NCI-H1417 treated with DMSO at 0.1 percent for 48 hours (cell line): Measurements from ENCODE around the gene DMD.

ENCODE experiments used
- DNase-seq: peaks from one replicate; lab custom pipeline; 2025; lab: John Stamatoyannopoulos, UW

Gene DMD

DNA sequence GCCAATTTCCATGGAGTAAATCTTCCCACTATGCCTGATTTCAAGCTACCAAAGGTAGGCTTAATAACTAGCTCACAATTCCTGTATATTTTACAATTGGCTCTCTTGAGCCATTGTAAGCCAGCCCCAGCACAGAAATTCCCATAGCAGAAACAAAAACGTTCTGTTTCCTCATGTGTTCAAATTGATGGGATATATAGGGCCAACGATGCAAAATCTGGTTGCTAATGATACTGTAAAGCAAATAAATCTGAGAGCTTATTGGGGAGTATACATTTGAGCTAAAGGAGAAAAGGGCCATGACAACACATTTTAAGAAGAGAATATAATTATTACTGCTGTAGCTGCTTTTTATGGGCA lies 1872.4 kb downstream of the DMD start:
- no peak for DNase-seq

DNA sequence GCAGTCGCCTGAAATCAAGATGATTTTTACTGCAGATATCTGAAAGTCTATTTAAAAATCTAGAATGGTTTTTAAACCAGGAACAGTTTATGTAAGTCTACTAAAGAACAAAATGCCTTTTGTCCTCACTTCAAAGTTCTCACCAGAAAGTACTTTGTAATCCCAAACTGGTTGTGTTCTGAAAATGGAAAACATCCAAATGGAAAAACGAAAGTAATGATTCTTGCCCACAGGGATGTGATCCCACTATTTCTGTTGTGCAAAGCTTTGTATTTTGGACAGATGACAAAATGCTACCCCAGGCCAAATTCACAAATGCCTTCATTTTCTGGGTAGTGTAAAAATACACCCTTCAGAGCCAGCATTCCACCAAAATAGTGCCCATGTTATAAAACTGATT lies 1874.0 kb downstream of the DMD start:
- no peak for DNase-seq

DNA sequence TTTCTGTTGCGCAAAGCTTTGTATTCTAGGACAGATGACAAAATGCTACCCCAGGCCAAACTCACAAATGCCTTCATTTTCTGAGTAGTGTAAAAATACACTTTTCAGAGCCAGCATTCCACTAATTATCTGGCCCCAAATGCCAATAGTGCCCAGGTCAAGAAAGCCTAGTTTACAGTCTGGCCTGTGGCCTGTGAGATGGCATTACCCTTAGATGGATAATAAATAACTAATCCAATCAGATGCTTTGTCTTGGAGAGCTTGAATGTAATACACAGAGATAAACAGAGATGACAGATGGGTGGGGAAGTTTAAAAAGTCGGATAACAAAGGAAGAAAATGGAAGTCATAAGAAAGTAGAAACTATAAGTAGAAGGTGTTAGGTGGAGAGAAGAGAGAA lies 1874.9 kb downstream of the DMD start:
- DNase-seq = no peak

DNA sequence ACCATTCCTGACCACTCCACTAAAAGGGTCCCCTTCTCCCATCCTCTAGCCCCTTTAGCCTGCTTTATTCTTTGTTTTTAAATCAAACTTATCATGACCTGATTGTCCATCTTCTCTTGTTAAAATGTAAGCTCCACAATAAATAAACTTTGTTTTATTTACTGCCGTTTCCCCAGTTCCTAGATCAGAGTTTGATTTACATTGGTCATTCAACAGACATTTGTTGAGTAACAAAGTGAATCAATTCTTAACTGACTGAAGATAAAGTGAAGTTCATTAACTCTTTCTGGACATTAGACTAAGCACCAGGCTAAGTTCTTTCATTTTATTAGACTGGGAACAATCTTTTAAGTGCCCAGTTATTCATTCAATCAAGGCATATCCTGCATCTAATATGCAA lies 1876.4 kb downstream of the DMD start:
- no peak for DNase-seq

DNA sequence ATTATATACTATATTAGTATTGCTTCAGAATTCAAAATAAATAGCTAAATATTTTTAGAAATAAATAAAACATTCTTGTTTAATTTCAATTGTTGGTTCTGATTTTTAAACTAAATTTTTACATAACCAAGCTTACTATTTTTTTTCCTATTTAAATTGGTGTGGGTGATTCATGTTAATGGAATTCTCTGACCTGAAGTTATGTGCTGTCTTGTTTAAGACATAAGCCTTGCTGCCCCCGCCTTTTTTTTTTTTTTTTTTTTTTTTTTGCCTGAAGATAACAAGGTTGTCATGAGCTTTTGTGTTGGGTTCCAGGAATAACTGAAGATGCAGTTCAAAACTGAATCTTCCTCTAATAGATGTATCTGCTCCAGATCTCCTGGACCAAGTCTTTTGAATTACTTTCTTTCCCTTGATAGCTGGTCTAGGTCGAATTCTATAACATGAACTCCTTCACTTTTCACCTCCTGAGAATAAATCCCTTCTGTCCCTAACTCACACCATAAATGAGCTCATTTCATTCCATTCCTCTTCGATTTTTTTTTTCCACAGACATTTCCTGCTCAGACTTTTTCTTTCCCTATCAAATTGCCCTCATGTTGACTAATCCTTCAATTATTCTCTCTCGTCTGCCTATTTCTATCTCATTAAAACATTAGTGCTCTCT lies 1878.1 kb downstream of the DMD start:
- no peak for DNase-seq

DNA sequence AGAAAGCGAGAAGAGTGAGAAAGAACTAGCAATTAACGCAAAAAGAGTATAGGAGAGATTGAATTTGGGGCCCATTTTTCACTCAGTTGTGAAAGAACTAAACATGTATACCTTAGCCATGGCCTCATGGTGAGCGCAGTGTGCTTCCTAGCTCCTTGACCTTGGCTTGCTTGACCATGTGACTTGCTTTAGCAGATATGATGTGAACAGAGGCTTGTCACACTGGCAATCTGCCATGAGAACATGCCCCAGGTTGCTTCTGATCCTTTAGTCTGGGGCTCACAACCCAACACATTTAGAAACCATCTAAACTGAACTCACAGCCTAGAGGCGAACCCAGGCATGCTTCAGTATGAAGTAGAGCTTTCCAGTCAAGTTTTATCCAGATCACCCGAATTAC lies 1879.4 kb downstream of the DMD start:
- no peak for DNase-seq

DNA sequence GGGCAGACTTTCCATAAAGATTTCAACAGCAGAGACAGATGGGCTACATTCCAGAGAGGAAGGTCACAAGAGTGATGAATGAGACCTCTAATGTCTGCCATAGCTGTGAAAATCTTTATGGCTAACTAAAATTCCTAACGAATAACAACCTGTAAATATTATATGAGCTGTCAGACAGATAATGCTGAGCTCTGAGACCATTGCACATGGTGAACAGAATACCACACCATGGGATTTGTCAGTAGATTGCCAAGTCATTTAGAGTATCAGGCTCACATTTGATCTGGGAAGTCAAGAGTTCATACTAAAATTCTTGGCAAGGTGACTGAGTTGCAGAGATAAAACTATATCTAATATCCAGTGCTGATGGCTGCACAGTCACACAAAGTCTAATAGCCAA lies 1880.3 kb downstream of the DMD start:
- DNase-seq = no peak

DNA sequence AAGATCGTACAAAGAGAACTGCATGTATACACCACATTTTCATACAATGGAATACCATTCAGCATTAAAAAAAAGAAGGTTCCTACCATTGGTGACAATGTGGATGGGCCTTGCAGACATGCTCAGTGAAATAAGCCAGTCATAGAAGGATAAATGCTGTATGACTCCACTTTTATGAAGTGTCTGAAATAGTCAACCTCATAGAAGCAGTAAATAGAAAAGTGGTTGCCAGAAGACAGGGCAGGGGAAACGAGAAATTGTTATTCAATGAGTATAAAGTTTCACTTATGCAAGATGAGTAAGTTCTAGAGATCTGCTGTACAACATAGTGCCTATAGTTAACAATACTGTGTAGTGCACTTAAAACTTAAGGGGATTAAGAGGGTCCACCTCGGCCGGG lies 1882.1 kb downstream of the DMD start:
- DNase-seq = no peak

DNA sequence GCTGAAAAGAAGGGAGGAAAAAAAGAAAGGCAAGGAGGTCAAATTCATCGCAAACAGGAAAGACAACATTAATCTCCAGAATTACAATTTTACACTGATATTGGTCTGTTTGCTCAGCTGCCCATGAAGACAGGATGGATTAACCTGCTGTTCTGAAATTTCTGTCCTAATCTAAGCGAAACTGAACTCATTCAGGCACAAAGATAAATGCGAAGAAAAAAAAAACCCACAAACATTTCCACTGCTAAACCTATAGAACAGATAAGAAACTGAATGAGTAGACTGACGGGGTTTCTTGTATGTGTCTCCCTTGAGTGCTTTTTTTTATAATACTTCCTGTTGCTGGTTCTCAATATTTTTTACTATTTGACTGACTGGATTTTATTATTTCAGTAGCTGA lies 1887.7 kb downstream of the DMD start:
- no peak for DNase-seq

DNA sequence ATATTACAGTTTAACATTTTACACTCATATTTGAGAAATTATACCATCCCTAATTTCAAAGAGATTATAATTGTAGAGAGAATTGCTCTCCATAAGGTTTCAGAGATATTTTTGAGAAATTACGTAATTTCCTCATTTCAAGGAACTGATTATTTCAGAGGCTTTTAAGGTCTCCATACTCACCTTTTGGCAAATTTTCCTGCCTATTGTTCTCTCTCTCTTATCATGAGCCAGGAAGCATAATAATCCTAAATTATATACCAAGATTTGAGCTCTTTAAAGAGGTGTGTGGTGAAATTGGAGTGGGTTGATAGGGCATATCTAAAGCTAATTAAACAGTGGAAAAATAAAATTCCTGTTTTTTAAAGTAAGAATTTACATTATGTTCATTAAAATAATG lies 1890.6 kb downstream of the DMD start:
- no peak for DNase-seq

DNA sequence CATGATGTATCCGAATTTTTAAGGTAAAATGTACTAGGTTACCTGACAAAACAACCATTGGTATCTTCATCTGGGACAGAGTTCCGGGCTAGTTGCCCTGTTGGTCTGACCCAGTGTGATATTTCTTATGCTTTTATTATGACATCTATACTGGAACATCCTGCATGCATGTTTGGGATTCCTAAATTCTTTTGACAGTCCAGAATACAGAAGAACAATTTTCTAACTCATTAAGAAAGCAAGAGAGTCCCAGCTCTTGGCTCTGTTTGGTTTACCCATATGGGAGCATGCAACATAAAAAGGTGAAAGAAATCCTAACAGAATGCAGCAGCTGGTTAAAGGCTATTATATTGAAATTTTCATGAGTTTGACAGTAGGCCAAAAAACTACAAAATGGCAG lies 1891.8 kb downstream of the DMD start:
- DNase-seq = no peak

DNA sequence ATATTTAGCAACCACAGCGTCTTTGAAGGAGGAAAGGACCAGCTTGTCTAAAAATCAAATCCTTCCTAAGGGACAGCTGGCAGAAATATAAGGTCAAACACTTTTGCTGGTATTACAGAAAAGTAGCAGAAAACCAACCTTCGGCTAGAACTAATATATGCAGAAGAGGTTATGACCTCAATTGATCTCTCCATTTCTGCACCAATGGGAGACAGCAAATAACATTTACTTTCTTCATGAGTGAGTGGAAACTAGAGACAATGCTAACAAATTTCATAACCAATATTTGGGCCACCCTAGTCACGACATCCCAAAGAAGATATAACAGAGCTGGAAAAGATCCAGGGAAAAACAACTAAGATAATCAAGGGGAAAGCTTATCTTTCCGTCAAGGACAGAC lies 1892.5 kb downstream of the DMD start:
- DNase-seq = no peak

DNA sequence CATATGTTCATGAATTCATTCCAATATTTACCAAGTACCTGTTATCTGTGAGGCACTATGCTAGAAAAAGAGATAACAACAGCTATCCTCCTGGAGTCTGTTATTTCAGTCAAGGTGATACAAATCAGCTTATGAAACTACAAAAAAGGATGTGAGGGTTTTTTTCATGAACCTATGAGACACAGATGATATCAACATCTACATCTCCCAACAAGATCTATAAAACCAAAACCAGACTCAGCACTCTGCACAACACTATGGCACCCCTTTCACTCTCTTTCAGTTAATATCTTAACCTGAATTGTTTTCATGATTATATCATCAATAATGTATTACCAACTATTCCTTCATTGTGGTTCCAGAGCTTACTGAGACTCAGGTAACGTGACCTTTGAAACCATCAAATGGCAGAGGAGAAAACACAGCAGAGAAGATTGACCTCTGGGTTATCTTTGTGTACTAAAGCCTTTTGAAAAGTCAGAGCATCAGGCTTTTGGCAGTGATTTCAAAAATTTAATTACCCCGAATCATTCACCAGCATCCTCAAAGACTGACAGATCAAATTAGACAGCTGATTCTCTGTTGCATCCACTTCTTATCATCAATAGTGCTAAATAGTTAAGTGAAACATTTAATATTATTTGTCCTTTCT lies 1894.9 kb downstream of the DMD start:
- DNase-seq = no peak

DNA sequence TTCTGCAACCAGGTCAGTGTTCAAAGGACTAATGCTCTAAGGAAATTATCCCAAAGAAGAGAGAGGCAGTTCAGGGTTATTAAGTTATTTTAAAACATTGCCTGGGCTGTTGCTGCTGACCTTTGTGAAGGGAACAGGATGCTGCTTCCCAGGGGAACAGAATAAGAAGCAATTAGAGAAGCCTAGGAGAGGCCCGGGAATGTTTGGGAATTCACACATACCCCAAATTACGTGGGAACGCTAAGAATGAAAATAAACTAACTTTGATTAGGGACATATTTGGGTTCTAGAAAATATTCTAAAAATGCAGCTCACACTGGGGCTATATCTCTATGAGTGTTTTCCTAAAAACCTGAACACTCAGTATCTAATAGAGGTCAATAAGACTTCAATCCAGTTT lies 1896.4 kb downstream of the DMD start:
- no peak for DNase-seq

DNA sequence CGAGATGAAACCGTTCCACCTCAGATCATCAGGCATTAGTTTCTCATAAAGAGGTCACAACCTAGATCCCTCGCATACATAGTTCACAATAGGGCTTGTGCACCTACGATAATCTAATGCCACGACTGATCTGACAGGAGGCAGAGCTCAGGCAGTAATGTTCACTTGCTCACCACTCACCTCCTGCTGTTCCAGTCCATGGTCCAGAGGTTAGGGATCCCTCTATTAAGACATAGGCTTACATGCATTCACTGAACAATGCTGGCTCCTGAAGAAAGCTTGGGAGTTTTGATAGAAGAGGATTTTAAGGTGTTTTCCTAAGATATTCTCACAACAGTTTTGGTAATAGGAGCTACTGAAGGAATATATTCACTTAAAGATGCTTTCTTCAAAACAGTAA lies 1903.4 kb downstream of the DMD start:
- DNase-seq = no peak

DNA sequence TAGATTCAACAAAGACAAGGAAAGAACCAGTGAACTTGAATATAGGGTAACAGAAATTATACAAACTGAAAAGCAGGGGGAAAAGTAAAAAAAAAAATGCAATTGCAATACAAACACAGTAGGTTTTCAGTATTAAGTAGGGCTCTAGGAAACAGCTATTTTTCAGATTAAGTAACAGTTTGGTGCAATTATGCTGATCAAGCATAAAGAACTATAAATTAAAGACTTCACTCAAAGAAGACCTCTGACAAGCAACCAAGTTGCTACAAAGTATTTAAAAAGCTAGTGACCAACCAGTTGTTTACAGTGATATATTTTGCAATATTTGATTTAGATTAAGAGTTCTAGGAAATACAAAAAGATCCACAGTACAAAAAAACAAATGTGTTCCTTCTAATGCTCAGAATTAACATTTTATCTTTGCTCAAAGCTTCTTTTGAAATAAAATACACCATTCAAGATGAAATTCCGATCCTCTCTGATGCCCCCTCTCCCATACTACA lies 1908.7 kb downstream of the DMD start:
- DNase-seq = no peak

DNA sequence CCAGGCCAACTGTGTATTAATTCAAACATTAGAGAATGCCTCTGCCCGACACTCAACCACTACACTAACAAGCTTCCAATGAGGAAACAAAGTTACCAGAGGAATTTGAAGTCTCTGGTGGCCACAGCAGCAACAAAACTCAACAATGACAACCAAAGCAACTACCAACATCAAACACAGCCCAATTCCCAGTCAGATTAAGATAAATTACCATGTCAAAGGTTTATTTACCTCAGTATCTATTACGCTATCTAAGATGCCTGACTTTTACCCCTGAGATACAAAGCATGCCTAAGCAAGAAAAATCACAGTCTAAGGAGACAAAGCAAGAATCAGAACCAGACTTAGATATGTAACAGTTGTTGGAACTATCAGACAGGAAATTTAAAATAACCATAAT lies 1909.4 kb downstream of the DMD start:
- DNase-seq = no peak

DNA sequence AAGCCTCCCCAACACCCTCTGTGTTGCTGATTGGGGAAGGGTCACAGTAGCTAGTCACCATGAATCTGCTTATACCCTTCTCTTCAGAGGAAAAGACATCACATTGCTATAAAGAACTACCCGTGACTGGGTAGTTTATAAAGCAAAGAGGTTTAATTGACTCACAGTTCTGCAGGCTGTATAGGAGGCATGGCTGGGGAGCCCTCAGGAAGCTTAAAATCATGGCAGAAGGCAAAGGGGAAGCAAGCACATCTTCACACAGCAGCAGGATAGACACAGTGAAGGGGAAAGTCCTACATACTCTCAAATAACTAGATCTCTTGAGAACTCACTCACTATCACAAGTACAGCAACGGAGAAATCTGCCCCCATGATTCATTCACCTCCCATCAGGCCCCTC lies 1910.1 kb downstream of the DMD start:
- no peak for DNase-seq

DNA sequence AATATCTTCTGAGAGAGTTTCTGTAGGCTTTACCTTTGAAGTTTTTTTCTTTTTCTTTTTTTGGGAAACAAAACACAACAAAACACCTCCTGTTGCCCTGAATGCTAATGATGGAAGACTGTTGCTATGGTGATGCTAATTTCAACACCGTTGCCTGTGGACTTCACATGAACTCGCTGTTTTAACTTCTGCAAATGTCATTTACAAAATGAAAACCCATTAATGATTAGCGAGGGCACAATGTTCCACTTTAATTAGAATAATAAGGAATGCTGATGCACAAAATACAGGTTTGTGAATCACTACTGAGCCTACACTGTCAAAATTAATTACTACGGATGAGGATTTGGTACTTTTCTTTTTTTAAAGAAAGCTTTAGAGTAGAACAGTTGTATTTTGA lies 1912.4 kb downstream of the DMD start:
- DNase-seq = no peak

DNA sequence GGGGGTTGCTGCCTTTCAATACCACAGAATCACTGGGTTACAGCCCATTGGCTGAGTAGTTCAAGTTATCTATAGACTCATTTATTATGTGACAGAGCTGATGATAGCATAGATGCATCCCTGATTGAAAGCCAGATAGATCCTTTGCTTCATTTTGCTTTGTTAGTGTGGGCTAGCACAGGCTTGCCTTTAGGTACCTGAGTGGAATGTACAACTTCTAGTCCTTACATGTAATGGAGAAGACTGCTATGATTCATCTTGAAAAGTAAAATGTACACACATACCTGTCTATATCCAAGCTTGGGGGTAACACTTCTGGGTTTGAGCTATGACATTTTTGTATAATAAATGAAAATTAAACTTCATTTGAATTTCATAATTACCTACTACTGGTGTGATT lies 1913.5 kb downstream of the DMD start:
- no peak for DNase-seq

DNA sequence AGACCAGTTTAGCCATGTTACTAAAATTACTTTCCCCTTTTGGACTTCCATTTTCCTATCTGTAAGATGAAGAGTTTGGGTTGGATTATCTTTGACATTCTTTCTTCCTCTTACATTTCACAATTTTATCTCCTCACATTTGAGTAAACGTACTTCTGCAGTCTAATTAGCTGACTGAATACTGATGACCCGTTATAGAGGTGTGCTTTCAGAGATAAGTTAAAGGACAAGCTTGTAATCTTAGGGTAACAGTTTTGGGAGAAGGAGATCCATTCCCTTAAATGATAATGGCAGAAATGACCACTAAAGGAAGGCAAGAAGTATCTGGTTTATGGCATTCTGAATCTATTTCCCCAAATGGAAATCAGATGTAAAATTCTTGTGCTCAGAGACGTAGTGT lies 1916.9 kb downstream of the DMD start:
- no peak for DNase-seq

DNA sequence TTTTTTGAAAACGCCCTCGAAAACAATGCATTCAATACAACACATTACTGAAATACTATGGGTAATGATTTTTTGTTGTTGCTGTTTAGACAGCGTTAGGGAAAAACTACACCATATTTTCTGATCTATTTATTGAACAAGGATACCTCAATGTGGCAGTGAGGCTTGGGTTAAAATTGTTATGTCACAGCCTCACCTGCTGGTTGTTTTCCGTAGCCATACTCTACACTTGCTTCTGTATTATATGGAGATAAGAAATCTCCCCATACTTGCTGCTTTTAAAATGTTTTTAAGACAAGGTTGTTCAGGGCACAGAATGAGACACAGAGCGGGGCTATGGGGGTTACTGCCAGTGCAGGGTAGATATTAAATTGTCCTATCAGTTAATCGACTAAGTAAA lies 1917.9 kb downstream of the DMD start:
- DNase-seq = no peak

DNA sequence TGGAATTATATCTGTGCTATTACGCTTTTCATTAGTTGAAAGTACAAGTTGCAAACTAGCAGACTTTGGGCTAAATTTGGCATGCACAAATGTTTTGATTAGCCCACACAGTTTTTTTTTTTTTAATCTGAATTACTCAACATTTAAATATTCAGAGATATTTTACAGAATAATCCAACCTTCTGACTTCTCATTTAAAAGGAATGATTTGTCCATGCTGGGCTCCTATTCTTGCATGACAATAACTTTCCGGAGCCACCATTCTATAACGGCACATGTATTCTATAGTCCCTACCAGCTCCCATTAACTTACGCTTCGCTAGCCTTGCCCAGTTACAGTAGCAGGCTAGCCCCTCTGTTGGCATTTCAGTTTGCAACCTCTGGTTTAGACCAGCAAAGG lies 1920.2 kb downstream of the DMD start:
- DNase-seq = no peak

DNA sequence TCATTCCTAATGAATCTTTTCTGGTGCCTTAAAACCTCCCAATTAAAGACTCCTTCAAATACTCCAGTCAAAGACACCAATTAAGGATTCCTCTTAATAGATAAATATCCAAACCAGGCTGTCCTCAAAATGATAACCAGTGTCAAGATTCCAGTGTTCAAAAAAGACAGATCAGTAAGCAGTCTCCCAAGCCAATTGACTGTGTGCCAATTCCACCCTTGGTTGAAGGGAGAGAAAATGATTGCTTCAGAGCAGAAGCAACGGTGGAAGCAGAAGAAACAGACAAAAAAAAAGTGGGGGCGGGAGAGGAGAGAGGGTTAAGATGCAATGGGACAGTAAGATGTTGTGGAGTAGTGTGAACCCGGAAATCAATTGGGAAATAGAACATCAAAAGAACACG lies 1923.5 kb downstream of the DMD start:
- DNase-seq = no peak
